ENCODE measurements around the gene GALNT17. TPM values are rescaled to one million over a fixed set of nuclear protein-coding genes. Genes with fewer than 3 reads are reported as not detected.

The GALNT17 gene
- total RNA-seq, 4 donors from 2014 or later, result 4.4 to 33.8 (median 11.3) TPM

DNA sequence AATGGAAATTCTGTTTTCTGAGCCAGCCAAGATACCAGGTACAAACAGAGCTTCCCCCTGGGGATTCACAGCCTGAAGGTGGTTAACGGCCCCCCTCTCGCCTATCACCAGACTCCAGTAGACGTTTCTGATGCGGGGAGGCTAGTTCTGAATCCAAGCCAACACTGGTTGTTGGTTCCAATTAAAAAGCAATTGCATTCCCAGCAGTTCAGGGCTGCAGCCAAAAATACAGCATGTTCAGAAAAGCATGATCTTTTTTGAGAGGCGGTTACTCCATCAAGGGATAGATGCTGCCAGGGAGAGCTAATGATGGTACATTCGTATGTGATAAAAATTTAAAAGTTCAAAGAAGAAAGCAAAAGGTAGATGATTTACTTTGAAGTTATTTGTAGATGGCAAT is 481.0 kb downstream of the GALNT17 start:
- TF ChIP-seq, protein P1, sequence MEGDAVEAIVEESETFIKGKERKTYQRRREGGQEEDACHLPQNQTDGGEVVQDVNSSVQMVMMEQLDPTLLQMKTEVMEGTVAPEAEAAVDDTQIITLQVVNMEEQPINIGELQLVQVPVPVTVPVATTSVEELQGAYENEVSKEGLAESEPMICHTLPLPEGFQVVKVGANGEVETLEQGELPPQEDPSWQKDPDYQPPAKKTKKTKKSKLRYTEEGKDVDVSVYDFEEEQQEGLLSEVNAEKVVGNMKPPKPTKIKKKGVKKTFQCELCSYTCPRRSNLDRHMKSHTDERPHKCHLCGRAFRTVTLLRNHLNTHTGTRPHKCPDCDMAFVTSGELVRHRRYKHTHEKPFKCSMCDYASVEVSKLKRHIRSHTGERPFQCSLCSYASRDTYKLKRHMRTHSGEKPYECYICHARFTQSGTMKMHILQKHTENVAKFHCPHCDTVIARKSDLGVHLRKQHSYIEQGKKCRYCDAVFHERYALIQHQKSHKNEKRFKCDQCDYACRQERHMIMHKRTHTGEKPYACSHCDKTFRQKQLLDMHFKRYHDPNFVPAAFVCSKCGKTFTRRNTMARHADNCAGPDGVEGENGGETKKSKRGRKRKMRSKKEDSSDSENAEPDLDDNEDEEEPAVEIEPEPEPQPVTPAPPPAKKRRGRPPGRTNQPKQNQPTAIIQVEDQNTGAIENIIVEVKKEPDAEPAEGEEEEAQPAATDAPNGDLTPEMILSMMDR (IDR thresholded peaks at IDR 0.05), result no peak
- TF ChIP-seq POLR2A (IDR thresholded peaks at IDR 0.05), result no peak
- Histone ChIP-seq H3K27ac (peak overlapping the region; percentile 44 to 68), H3K27me3 (no peaks in the 10 kb centered on the region), H3K4me1 (no peaks in the 10 kb centered on the region), H3K4me3 (no peak overlapping the region), H3K9me3 (no peaks in the 10 kb centered on the region), H3K36me3 (no peaks in the 10 kb centered on the region)
- DNase-seq, result peak; percentile 28 to 33
- intact Hi-C loops (cut with DNase I; ENCODE audit: low total_unique reads), result no loop called here

DNA sequence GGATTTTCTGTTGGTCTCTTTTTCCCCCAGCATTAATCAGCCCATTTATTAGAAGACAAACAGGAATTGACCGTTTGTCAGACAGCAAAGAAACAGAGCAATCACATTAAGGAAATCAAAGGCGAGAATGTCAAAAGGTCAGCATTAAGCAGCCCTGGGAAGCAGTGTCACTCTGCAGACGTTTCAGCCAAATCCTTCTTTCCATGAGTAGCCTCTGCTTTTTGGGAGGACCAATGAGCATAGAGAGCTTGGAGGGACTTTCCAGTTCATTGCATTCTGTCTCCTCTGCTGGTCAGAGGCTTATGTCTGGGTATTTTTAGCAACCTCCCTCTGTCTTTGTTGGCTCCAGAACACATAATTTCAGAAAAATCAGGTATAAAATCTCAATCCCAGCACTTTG is 481.4 kb downstream of the GALNT17 start:
- intact Hi-C loops (cut with DNase I; ENCODE audit: low total_unique reads), result no loop called here
- Histone ChIP-seq H3K4me1 (no peaks in the 10 kb centered on the region), H3K27ac (peak overlapping the region; percentile 44 to 68), H3K27me3 (no peaks in the 10 kb centered on the region), H3K36me3 (no peaks in the 10 kb centered on the region), H3K9me3 (no peaks in the 10 kb centered on the region), H3K4me3 (no peak overlapping the region)
- no peak for DNase-seq
- TF ChIP-seq, protein P1 (IDR thresholded peaks at IDR 0.05), result no peak
- TF ChIP-seq POLR2A (IDR thresholded peaks at IDR 0.05), result no peak

GRCh38 chr7:71615017-71615416 is 483.1 kb downstream of the GALNT17 start:
- intact Hi-C loops (cut with DNase I; ENCODE audit: low total_unique reads), result no loop called here
- no peak for TF ChIP-seq POLR2A (IDR thresholded peaks at IDR 0.05)
- TF ChIP-seq, protein P1 (IDR thresholded peaks at IDR 0.05), result no peak
- H3K27ac ChIP-seq, result no peak overlapping the region
- no peak overlapping the region for H3K4me3 ChIP-seq
- H3K4me1 ChIP-seq, result no peaks in the 10 kb centered on the region
- no peaks in the 10 kb centered on the region for H3K36me3 ChIP-seq
- H3K27me3 ChIP-seq, result no peaks in the 10 kb centered on the region
- DNase-seq, result no peak
- H3K9me3 ChIP-seq, result no peaks in the 10 kb centered on the region

GRCh38 chr7:71616217-71616616 is 484.3 kb downstream of the GALNT17 start:
- Histone ChIP-seq H3K4me1 (no peaks in the 10 kb centered on the region), H3K4me3 (no peak overlapping the region), H3K9me3 (no peaks in the 10 kb centered on the region), H3K27me3 (no peaks in the 10 kb centered on the region), H3K27ac (no peak overlapping the region), H3K36me3 (no peaks in the 10 kb centered on the region)
- TF ChIP-seq, protein P1 (IDR thresholded peaks at IDR 0.05), result no peak
- no peak for TF ChIP-seq POLR2A (IDR thresholded peaks at IDR 0.05)
- DNase-seq, result no peak
- intact Hi-C loops (cut with DNase I; ENCODE audit: low total_unique reads), result no loop called here

- Histone ChIP-seq H3K27ac (no peak overlapping the region), H3K36me3 (no peaks in the 10 kb centered on the region), H3K4me1 (no peaks in the 10 kb centered on the region), H3K27me3 (no peaks in the 10 kb centered on the region), H3K4me3 (no peak overlapping the region), H3K9me3 (no peaks in the 10 kb centered on the region)
- intact Hi-C loops (cut with DNase I; ENCODE audit: low total_unique reads), result no loop called here
- TF ChIP-seq, protein P1 (IDR thresholded peaks at IDR 0.05), result no peak
- no peak for TF ChIP-seq POLR2A (IDR thresholded peaks at IDR 0.05)
- no peak for DNase-seq
These were observed 486.3 kb downstream of the GALNT17 start for GRCh38 chr7:71618278-71618677.

All from uterus (tissue), 4 donors.